ENCODE data around the gene XXYLT1. TPM values are rescaled to one million over a fixed set of nuclear protein-coding genes. Genes with fewer than 3 reads are reported as not detected.

XXYLT1 gene
- total and polyA plus RNA-seq, 10 of the 15 experiments (the other 5 are each of a cell fraction or from before 2014, with no cell fraction given) = 1.2 to 14.2 (median 9.3) TPM

DNA sequence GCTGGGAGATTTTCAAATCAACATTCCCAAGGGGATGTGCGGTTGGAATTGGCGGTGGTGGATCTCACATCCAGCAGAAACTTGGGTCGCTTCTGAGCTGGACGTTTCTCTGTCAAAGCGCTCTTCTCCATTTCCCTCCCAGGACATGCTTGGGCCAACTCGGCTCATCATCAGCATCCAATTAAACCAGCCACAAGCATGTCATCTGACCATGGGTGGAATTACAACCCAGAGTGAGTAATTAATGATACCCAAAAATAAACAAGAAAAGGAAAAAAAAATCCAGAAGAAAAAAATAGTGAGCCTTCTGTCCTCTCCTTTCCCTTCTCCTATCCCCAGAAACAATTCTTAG lies 111.2 kb downstream of the XXYLT1 start (continued):
- no peak for TF ChIP-seq WRNIP1 (IDR thresholded peaks at IDR 0.05; ENCODE audit: borderline replicate concordance, low read depth, low read length)
- TF ChIP-seq TAF1 (IDR thresholded peaks at IDR 0.05; ENCODE audit: borderline replicate concordance, low read depth, low read length) = no peak
- no peak for TF ChIP-seq HDAC2 (IDR thresholded peaks at IDR 0.05)
- TF ChIP-seq IKZF1 (conservative IDR thresholded peaks at IDR 0.05) = no peak

- BruUV-seq (replicated peaks) = no TSS peak
- Histone ChIP-seq H4K20me1 (ENCODE audit: control insufficient read depth, insufficient read depth) (no peaks in the 10 kb centered on the region; the same call in 1 of the 2 replicates), H3K9me3 (replicated peaks; ENCODE audit: control insufficient read depth, insufficient read depth, low read length) (no peaks in the 10 kb centered on the region), H3K79me2 (ENCODE audit: control insufficient read depth, insufficient read depth, low read length) (no peaks in the 10 kb centered on the region), H3K4me1 (ENCODE audit: control insufficient read depth, insufficient read depth, low read length) (peaks cover 48% of the 10 kb centered on the region), H3K36me3 (ENCODE audit: control insufficient read depth in 2 of 2, insufficient read depth in 2 of 2, low read length in 1 of 2) (no peaks in the 10 kb centered on the region; a peak in 3 of 4 replicates), H2AFZ (ENCODE audit: control insufficient read depth, low read depth, low read length) (no peak overlapping the region), H3K4me2 (ENCODE audit: control insufficient read depth, insufficient read depth) (no peak overlapping the region), H3K27ac (ENCODE audit: control insufficient read depth, insufficient read depth) (no peak overlapping the region), H3K27me3 (replicated peaks in 1 of 2; ENCODE audit: control insufficient read depth in 2 of 2, insufficient read depth in 2 of 2, low read length in 1 of 2) (no peaks in the 10 kb centered on the region), H3K4me3 (no peak overlapping the region), H3K9ac (ENCODE audit: control insufficient read depth, insufficient read depth, low read length) (no peak overlapping the region)
- in situ Hi-C loops (cut with MboI) (no loop called here), intact Hi-C loops (cut with micrococcal nuclease; ENCODE audit: unreplicated experiment) (no loop called here)
- SMC1A ChIA-PET (ENCODE audit: uncharacterized antibody, unreplicated experiment) = interaction anchor here (0.7 to 1.2 kb wide), 4 partner anchors 11 to 31 kb away, joined by 3 to 4 read pairs (median 4); no protein-coding TSS in a partner anchor
- POLR2A ChIA-PET = interaction anchor here (0.9 to 1.3 kb wide), 2 partner anchors 27 to 29 kb away, joined by 3 to 4 read pairs; no protein-coding TSS in a partner anchor
- WGBS (ENCODE audit: insufficient coverage, insufficient replicate concordance, low lambda C conversion rate, missing lambda C conversion rate) = 94% methylated on average over 10 of the region's 10 CpGs
- FAIRE-seq (no peak), ATAC-seq (no peak), DNase-seq (ENCODE audit: low read depth, low spot score) (no peak)
- RAD21 ChIA-PET (ENCODE audit: unreplicated experiment) = interaction anchor here (0.6 to 0.9 kb wide), 2 partner anchors 11 to 25 kb away, joined by 3 to 4 read pairs; no protein-coding TSS in a partner anchor
- CTCF ChIA-PET = interaction anchor here (0.8 kb wide), 1 partner anchor 11 kb away, joined by 3 read pairs; no protein-coding TSS in a partner anchor
- TF ChIP-seq, protein P1, sequence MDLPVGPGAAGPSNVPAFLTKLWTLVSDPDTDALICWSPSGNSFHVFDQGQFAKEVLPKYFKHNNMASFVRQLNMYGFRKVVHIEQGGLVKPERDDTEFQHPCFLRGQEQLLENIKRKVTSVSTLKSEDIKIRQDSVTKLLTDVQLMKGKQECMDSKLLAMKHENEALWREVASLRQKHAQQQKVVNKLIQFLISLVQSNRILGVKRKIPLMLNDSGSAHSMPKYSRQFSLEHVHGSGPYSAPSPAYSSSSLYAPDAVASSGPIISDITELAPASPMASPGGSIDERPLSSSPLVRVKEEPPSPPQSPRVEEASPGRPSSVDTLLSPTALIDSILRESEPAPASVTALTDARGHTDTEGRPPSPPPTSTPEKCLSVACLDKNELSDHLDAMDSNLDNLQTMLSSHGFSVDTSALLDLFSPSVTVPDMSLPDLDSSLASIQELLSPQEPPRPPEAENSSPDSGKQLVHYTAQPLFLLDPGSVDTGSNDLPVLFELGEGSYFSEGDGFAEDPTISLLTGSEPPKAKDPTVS (IDR thresholded peaks at IDR 0.05; ENCODE audit: low read depth, low read length) = no peak
- no peak for TF ChIP-seq ZBTB11 (CRISPR knock-in tag; IDR thresholded peaks at IDR 0.05)
- TF ChIP-seq STAT1 (conservative IDR thresholded peaks at IDR 0.05) = no peak
- TF ChIP-seq SMAD5 (IDR thresholded peaks at IDR 0.05; ENCODE audit: low read depth) = no peak
- TF ChIP-seq CREB1 (IDR thresholded peaks at IDR 0.05; ENCODE audit: low read depth) = no peak
- TF ChIP-seq YBX1 (IDR thresholded peaks at IDR 0.05) = no peak
- TF ChIP-seq ASH2L (IDR thresholded peaks at IDR 0.05; ENCODE audit: borderline replicate concordance, low read depth) = no peak
- no peak for TF ChIP-seq USF2 (IDR thresholded peaks at IDR 0.05; ENCODE audit: borderline replicate concordance, low read depth, low read length)
- no peak for TF ChIP-seq ZBTB33 (IDR thresholded peaks at IDR 0.05)
- no peak for TF ChIP-seq MXI1 (IDR thresholded peaks at IDR 0.05; ENCODE audit: low read depth, low read length)
- TF ChIP-seq WRNIP1 (IDR thresholded peaks at IDR 0.05; ENCODE audit: borderline replicate concordance, low read depth, low read length) = no peak
Observed at GRCh38 chr3:195159117-195159813, 111.7 kb downstream of the XXYLT1 start.
